HG03175 (cell line): ENCODE measurements around the gene NTMT1.
A peak's percentile ranks its signal among the peaks of the same experiment; 100 is the strongest.

ENCODE experiments used
- ATAC-seq: cut with Tn5 transposase; IDR thresholded peaks from one replicate; pipeline ENCODE4 v1.9.1; 2021; ENCODE audit warnings: mild to moderate bottlenecking, moderate library complexity; ENCODE audit not compliant: unreplicated experiment

Gene NTMT1

DNA sequence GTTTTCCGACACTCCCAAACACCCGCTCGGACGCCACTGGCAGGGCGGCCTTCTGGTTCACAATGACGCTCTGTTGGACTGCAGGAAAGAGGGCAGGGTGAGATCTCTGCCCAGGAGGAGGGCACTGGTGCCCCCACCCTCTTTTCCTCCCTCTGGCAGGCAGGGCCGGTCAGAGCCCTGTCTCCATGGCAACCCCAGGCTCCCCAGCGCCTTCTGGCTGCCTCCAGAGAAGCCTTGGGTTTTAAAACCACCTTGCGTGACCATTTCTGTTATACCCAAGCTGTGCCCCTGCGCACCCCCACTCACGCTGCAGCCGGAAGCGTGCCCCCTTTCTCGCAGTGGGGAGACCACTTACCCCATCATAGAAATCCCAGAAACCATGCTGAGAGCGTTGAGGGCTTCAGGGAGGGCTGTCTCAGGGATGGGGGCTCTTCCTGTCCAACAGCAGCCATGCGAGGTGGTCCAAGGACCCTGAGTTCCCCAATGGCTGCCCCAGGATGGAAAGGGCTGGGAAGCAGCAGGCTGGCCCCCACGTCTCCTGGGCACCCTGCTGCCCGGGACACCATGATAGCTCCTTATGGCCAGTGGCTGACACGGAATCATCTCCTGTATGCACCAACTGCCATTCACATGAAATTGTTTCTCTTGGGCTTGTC is 12.3 kb upstream of the NTMT1 start:
- no peak for ATAC-seq

GRCh38 chr9:129614932-129615331 is 11.0 kb upstream of the NTMT1 start:
- no peak for ATAC-seq

DNA sequence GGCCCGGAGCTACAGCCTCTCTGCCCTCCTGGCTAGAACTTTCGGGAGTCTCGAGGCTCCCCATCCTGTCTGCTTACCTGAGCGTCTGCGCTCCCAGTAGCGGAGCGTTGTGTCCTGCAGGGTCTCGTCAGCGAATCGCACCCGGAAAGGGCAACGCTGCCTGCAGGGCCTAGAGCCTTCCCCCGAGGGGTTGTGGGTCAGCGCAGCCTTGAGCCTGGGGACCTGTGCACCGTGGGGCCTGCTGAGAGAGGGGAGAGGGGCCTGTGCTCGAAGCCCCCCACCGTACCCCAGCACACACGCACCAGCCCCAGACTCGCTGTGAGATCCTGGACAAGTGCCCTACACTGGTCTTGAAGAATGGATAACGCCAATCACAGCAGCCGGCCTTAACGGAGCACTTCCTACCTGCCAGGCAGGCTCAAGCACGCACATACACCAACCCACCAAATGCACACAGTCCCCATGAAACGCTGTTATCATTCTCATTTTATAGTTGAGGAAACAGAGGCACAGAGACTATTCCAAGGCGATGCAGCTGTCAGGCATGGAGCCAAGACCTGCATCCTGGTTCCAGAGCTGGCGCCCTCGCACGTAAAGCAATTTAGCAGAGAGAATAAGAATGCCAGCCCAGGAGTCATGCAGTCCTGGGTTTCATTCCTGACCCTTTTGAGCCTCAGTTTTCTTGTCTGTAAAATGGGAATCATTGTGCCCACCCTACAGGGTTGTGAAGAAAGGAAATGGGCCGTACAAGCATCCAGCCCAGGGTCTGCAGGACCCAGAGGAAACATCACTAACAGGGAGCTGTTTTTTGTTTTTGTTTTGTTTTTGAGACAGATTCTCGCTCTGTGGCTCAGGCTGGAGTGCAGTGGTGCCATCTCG is 10.3 kb upstream of the NTMT1 start:
- ATAC-seq, result no peak

GRCh38 chr9:129617167-129617566 is 8.8 kb upstream of the NTMT1 start:
- no peak for ATAC-seq

DNA sequence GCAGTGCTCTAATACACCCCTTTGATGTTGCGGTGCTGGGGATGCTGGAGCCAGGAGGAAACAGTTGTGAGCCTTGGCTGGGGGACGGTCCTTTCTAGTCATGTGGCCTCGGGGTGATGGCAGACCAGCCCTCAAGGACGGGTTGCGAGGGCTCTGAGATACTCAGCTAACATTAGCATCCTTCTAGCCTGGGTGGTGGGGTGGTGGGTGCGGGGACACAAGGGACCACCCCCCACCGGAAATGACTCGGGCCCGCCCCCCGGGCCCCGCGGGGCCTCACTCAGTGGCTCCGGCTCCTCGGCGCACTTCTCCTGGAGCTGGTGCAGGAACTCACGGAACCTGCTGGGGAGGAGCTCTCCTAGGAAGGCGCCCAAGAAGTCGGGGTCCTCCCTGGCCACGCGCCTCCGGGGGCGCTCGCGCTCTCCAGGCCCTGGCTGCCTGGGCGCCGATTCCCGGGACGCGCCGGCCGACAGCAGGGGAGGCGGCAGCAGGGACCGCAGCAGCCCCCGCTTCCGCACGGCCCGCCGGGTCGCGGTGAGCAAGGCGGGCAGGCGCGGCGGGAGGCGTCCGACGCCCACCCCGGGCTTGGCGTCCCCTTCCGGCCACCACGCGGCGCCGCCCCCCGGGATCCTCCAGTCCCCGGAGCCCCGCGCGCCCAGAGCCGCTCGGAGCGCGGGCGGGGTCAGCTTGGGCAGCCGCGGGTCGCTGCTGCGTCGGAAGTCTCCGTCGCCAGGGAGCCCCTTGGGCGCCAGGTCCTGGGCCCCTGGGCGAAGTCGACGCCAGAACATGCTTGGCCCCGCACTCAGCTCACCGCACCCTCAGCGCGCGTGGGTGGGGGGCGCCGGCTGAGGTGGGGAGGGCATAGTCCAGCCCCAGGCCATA is 5.9 kb upstream of the NTMT1 start:
- no peak for ATAC-seq

DNA sequence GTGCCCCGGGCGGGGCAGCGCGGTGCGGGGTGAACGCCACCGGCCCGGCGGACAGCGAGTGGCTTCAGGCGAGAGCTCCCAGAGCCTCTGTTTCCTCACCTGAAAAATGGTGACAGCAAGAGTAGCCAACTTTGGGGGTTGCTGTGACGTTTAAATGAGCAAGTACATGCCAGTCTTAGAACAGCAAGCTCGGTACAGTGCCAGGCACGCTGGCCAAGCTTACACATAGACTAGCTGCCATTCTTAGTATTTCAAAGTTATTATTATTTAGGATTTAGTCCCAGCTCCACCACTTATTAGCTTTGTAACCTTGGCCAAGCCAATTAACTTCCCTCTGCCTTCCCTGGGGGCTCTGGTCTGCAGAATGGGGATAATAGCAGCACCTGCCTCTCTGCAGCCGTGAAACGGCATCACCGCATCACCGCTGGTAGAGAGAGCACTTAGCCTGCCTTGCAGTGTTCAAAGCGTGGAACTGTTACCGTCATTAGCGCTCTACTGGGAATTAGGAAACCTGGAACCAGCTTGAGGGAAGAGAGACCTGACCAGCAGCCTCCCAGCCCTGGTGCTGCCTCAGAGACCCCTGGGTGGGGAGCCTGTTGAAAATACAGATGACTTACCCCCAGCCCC is 5.2 kb upstream of the NTMT1 start, which contains the start of gene C9orf50:
C9orf50 (minus strand) TSS at position 433 of the 627 bp plus-strand sequence. CDS start 527 bp downstream, outside the sequence.
- ATAC-seq, result no peak

- no peak for ATAC-seq
Observed at GRCh38 chr9:129623331-129623730, 2.6 kb upstream of the NTMT1 start.

DNA sequence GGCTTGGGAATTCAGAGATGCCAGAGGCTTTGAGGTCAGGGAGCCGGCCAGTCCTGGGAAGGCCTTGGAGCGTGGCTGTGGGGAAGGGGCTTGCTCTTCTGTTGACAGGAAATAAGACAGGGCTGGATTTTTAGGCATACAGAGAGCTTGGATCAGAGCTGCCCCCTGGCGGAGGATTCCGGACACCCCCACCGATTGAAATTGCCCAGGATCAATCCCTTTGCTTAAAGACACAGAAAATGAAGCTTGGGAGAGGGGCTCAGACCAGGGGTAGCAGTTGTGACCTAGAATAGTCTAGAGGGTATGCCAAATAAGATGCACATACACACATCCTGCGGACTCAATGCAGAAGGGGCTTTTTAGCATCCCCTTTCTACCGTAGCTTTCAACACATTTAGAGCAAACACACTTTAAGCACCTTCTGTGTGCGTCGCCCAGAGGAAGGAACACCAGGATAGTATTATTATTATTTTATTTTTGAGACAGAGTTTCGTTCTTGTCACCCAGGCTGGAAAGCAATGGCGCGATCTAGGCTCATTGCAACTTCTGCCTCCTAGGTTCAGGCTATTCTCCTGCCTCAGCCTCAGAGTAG is 1.7 kb upstream of the NTMT1 start:
- no peak for ATAC-seq

- no peak for ATAC-seq
Observed at GRCh38 chr9:129624947-129625346, 1.0 kb upstream of the NTMT1 start.

DNA sequence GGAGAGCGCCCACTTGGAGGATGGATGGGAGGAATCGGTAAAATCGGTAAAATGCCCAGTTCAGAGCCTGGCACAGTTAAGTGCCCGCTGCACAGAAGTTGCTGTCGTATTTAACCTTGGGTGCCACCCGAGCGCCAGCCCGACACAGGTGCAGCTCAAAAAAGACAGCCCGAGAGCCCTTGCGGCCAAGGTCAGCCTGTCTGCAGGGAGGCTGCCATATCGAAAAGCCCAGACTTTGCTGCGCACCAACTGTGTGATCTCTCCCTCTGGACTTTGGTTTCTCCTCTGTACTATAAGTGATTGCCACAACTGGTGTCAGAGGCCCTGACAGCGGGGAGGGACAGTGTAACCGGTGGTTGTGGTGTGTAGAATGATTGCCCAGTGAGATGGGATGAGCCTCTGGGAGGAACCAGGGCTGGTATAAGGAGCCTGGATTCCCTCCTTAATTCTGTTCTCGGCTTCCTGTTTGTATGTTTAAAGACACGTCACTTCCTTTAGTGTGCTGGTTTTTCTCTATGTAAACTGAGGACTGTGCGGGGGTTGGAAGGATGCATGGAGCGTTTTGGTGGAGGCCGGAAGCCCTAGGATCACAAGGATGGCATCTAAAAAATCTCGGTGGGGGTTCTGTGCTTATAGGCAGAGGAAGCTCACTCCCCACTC is 792 bp downstream of the NTMT1 start:
- ATAC-seq, result peak; percentile 17

DNA sequence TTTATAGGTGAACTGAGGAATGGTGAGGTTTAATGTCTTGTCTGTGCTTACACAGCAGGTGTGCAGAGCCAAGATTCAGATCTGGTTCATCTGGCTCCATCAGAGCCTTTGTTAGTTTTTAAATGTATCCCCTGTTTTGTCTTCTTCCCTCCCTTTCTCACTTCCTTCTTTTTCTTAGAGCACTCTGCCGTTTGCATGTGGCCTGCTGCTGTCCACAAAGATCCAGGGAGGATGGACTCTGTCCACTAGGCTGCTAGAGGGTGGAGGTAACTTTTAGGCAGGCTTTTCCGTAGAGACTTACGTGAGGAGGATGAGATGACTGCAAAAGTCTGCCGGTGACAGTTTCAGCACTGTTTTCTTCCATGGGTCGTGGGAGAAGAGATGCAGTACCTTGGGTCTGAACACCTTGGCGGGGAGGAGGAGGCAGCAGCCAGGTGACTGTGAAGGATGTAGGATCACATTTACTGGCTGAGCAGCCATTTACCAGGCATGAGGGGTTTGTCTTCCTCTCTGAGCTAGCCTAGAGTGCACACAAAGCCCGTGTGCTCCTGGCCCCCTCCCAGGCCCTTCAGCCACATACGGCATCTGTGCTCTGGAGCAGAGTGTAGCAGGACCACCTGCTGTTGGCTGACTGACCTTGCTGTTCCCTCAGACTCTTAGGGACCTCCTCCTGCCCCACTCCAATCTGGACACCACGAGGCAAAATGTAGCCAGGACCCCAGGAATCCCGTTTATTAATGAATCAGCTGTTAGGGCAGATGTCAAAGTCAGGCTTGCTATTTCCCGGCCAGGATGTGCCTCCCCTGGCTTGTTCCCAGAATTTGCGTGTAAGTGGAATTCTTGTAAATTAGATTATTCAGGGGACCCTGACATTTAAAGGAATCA is 1.8 kb downstream of the NTMT1 start:
- no peak for ATAC-seq

- no peak for ATAC-seq
Observed at GRCh38 chr9:129628709-129629108, 2.7 kb downstream of the NTMT1 start.

DNA sequence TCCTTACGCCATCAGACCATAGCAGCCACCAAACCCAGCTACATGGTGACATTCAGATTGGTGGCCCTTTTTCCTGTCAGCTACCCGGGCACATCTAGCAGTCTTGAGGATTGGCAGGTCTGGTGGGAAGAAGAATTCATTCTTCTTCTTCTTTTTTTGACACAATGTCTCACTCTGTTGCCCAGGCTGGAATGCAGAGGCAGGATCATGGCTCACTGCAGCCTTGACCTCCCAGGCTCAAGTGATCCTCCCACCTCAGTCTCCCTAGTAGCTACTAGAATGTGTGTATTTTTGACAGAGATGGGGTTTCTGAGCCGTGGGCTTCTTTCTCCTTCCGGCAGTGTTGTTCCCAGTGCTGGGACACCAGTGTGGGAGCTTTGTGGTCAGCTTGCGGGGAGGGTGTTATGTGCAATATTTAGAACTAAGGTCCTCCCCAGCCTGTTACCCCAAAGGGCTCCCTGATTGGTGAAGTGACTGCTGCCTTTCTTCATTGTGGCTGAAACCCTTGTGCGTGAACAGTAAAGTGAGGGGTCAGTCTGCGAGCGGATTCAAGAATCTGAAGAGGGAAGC is 3.4 kb downstream of the NTMT1 start:
- no peak for ATAC-seq

DNA sequence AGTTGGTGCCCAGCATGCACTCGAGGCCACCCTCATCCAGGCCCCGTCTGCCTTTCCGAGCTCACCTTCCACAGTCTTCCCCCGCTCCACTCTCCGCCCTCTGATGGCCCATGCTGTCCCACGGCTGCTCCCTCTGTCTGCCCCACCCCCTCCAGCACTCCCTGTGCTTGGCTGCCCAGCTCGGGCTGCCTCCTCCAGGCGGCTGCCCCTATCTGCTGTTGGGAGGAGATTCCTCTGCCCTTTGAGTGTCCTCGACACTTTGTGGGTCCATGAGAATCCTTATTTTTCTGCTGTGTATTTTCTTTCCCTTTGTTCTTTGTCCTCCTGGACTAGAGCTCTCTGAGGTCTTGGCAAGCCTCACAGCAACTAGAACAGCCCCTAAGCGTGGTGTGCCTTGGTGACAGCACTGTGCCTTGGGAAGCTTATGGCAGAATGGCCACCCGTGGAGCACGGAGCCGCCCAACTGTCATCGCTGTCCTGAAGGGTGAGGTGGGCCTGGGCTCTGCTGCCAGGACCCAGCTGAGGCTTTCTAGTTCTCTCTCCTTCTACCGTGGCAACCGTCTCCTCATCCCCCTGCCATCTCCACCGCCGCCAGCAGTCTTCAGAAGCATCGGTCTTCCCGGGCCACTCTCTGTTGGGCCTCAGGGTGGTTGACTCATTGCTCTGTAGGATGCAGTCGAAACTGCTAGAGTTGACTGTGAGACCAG is 5.2 kb downstream of the NTMT1 start:
- no peak for ATAC-seq

DNA sequence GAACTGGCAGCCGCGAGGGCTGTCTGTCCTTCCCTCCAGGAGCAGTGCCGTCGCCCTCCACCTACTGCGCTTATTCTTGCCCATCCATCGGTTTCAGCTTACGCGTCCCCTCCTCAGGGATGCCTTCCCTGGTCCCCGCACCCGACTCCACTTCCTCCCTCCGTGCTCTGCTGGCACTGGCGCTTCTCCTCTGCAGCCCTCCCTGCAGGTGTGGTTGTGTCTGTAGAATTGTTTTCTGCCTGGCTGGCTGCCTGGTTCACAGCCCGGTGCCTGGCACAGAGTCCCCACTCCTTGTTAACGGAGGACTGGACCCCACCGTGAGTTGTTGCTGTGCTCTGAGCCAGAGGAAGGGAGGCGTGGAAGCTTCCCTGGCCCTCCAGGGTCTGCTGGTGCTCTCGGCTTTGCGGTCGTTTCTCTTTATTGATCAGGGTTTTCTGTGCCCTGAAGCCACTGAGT is 5.7 kb downstream of the NTMT1 start:
- no peak for ATAC-seq

DNA sequence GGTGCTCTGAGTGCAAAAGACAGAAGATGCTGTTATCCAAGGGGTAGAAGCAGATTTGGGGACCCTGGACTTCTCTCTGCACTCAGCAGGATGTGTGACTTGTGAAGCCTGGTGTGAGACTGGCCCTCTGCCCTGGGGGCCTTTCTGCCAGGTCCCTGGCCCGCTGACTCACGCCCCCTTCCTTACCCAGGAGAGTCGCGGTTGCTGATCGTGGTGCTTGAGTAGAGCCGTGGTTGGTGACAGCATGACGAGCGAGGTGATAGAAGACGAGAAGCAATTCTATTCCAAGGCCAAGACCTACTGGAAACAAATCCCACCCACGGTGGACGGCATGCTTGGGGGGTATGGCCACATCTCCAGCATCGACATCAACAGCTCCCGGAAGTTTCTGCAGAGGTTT is 6.5 kb downstream of the NTMT1 start:
- ATAC-seq, result no peak

DNA sequence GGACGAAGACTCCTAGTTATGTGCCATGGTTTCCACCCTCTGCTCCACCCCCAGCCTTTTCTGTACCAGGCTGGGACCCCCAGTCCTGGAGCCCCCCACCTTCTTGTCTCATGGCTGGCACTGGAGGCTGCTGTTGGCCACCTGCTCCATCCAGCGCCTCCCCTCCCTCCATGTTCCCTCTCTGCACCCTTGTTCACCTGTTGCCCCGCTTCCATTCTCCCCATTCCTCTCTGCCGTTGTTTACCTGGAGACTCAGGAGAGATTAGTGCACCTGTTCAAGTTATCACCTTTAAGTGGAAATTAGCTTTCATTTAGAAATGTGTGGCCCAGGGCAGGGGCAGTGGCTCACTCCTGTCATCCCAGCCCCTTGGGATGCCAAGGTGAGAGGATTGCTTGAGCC is 7.2 kb downstream of the NTMT1 start:
- no peak for ATAC-seq

DNA sequence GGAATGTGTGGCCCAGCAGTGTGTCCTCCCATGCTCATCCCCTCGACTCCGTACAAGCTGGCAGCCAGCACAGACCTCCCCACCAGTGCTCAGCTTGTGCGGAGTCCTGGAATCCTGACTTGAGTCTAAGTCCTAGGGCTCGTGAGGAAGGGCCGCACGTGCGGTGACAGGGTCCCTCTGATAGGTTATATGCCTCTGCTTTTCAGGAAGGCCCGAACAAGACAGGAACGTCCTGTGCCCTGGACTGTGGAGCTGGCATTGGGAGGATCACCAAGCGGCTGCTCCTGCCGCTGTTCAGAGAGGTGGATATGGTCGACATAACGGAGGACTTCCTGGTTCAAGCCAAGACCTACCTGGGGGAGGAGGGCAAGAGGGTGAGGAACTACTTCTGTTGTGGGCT is 7.9 kb downstream of the NTMT1 start:
- ATAC-seq, result no peak
